RWPE2 (cell line): ENCODE data around the gene YOD1.

Experiments
- ATAC-seq: fragments of 200-7000 bp; cut with Tn5 transposase; 3 replicates; pipeline ENCODE4 v1.9.1; 2021; ENCODE audit warnings: low read depth
- DNase-seq: peaks from one replicate; pipeline ENCODE4 v3.0.0-alpha.2; 2020; ENCODE audit warnings: low spot score
- H3K27ac ChIP-seq: fragments of 450-650 bp; 2 replicates; pipeline ENCODE4 v1.5.1; 2017; ENCODE audit warnings: mild to moderate bottlenecking; ENCODE audit not compliant: poor library complexity, severe bottlenecking
- H3K27me3 ChIP-seq: fragments of 250-450 bp; sonication (Bioruptor Pico); 2 replicates; pipeline ENCODE4 v1.5.1; 2021; ENCODE audit warnings: mild to moderate bottlenecking, moderate library complexity; ENCODE audit not compliant: insufficient read depth, poor library complexity, severe bottlenecking
- H3K36me3 ChIP-seq: fragments of 250-450 bp; sonication (Bioruptor Pico); 2 replicates; pipeline ENCODE4 v1.5.1; 2020; ENCODE audit warnings: low read depth, mild to moderate bottlenecking, moderate library complexity
- H3K4me1 ChIP-seq: fragments of 250-450 bp; sonication (Bioruptor Pico); 2 replicates; pipeline ENCODE4 v1.5.1; 2021; ENCODE audit warnings: mild to moderate bottlenecking, moderate library complexity; ENCODE audit not compliant: insufficient read depth, poor library complexity, severe bottlenecking
- H3K4me3 ChIP-seq: fragments of 250-450 bp; sonication (Bioruptor Pico); 2 replicates; pipeline ENCODE4 v1.5.1; 2021; ENCODE audit warnings: mild to moderate bottlenecking, moderate library complexity; ENCODE audit not compliant: severe bottlenecking
- H3K9me3 ChIP-seq: fragments of 250-450 bp; sonication (Bioruptor Pico); 2 replicates; pipeline ENCODE4 v1.5.1; 2021; ENCODE audit warnings: mild to moderate bottlenecking, moderate library complexity; ENCODE audit not compliant: severe bottlenecking
- CTCF ChIP-seq: fragments of 450-650 bp; IDR thresholded peaks from one replicate; pipeline ENCODE4 v1.5.1; 2017; ENCODE audit warnings: mild to moderate bottlenecking, moderate library complexity; ENCODE audit not compliant: poor library complexity, severe bottlenecking

The YOD1 gene

GRCh38 chr1:207017615-207018559, 33.1 kb downstream of the YOD1 start:
- Histone ChIP-seq H3K4me3 (no peak overlapping the region), H3K9me3 (no peaks in the 10 kb centered on the region), H3K4me1 (peaks cover 48% of the 10 kb centered on the region), H3K27me3 (no peaks in the 10 kb centered on the region), H3K36me3 (peaks cover 24% of the 10 kb centered on the region), H3K27ac (peak overlapping the region; percentile 97)
- TF ChIP-seq CTCF: no peak
- DNase-seq: no peak
- ATAC-seq: 0 out of 3 replicates have a peak, but pooled peaks have one; percentile 5

- Histone ChIP-seq H3K4me1 (peaks cover 30% of the 10 kb centered on the region), H3K27me3 (no peaks in the 10 kb centered on the region), H3K4me3 (no peak overlapping the region), H3K36me3 (peaks cover 3% of the 10 kb centered on the region), H3K27ac (no peak overlapping the region), H3K9me3 (no peaks in the 10 kb centered on the region)
- TF ChIP-seq CTCF: no peak
- ATAC-seq (no peak), DNase-seq (no peak)
Observed at GRCh38 chr1:207015791-207016190, 35.2 kb downstream of the YOD1 start.

- no peak for TF ChIP-seq CTCF
- Histone ChIP-seq H3K4me1 (peaks cover 19% of the 10 kb centered on the region), H3K4me3 (no peak overlapping the region), H3K27me3 (no peaks in the 10 kb centered on the region), H3K9me3 (no peaks in the 10 kb centered on the region), H3K36me3 (no peaks in the 10 kb centered on the region), H3K27ac (no peak overlapping the region)
- no peak for ATAC-seq
- DNase-seq: no peak
Observed at GRCh38 chr1:207014728-207015127, 36.3 kb downstream of the YOD1 start.

GRCh38 chr1:207013321-207014085, 37.5 kb downstream of the YOD1 start:
- no peak for DNase-seq
- Histone ChIP-seq H3K4me3 (no peak overlapping the region), H3K27ac (no peak overlapping the region), H3K4me1 (peaks cover 9% of the 10 kb centered on the region), H3K9me3 (peaks cover 1% of the 10 kb centered on the region), H3K27me3 (no peaks in the 10 kb centered on the region), H3K36me3 (no peaks in the 10 kb centered on the region)
- ATAC-seq: no peak
- TF ChIP-seq CTCF: no peak
